SU-DHL-6 (cell line): ENCODE results near the gene ADAMTS12.

ENCODE experiments used
- H2AFZ ChIP-seq: fragments of 200-600 bp; sonication (generic); 2 replicates; pipeline ENCODE4 v1.6.1; 2014; ENCODE audit warnings: low read depth, mild to moderate bottlenecking, moderate library complexity, mixed read lengths, antibody characterized with exemption, low read length; ENCODE audit not compliant: severe bottlenecking
- H3F3A ChIP-seq: fragments of 200-600 bp; shearing (Covaris generic); 2 replicates; pipeline ENCODE4 v1.6.0; 2016; ENCODE audit warnings: antibody characterized with exemption, mild to moderate bottlenecking; ENCODE audit not compliant: insufficient read depth
- H3K27ac ChIP-seq: fragments of 200-600 bp; sonication (generic); 2 replicates; pipeline ENCODE4 v1.5.1; 2016; ENCODE audit warnings: low read depth, mild to moderate bottlenecking, low read length, moderate library complexity, mixed read lengths
- H3K27me3 ChIP-seq: fragments of 200-600 bp; sonication (generic), shearing (Covaris generic); 2 replicates; pipeline ENCODE4 v1.6.0; 2014; ENCODE audit warnings: mild to moderate bottlenecking, low read length
- H3K36me3 ChIP-seq: fragments of 200-600 bp; sonication (generic); 2 replicates; pipeline ENCODE4 v1.6.1; 2014; ENCODE audit warnings: mild to moderate bottlenecking, low read length, mixed read lengths
- H3K4me2 ChIP-seq: fragments of 300-600, 200-600 bp; shearing (Covaris generic), sonication (generic); 2 replicates; pipeline ENCODE4 v1.6.0; 2014; ENCODE audit warnings: low read length, low read depth, mild to moderate bottlenecking; ENCODE audit not compliant: poor library complexity, severe bottlenecking
- H3K4me3 ChIP-seq: fragments of 200-600 bp; sonication (generic); 2 replicates; pipeline ENCODE4 v1.5.1; 2014; ENCODE audit warnings: antibody characterized with exemption, low read length, mild to moderate bottlenecking, mixed read lengths; ENCODE audit not compliant: insufficient read depth, poor library complexity, severe bottlenecking
- H3K79me2 ChIP-seq: fragments of 200-600 bp; sonication (generic); 2 replicates; pipeline ENCODE4 v1.6.1; 2014; ENCODE audit warnings: mild to moderate bottlenecking, low read length, moderate library complexity; ENCODE audit not compliant: insufficient read depth
- H3K9ac ChIP-seq: fragments of 200-600 bp; sonication (generic); 2 replicates; pipeline ENCODE4 v1.7.0; 2014; ENCODE audit warnings: mild to moderate bottlenecking, low read length
- H3K9me2 ChIP-seq: fragments of 200-600 bp; sonication (generic); replicated peaks from 2 replicates; pipeline ENCODE4 v1.6.1; 2014; ENCODE audit warnings: low read length; ENCODE audit not compliant: insufficient read depth
- H3K9me3 ChIP-seq: fragments of 200-600 bp; sonication (generic); 2 replicates; pipeline ENCODE4 v1.6.1; 2014; ENCODE audit warnings: low read length, mixed read lengths; ENCODE audit not compliant: insufficient read depth
- H4K20me1 ChIP-seq: fragments of 200-600 bp; sonication (generic); 2 replicates; pipeline ENCODE4 v1.6.1; 2014; ENCODE audit warnings: low read depth, mild to moderate bottlenecking, antibody characterized with exemption, low read length, moderate library complexity, mixed read lengths
- CTCF ChIP-seq: fragments of 200-600 bp; sonication (generic); IDR thresholded peaks from one replicate; pipeline ENCODE4 v1.5.1; 2017; ENCODE audit warnings: antibody characterized with exemption, mild to moderate bottlenecking, low read length, moderate library complexity; ENCODE audit not compliant: insufficient read depth, poor library complexity, severe bottlenecking
- EZH2phosphoT487 ChIP-seq: fragments of 200-600 bp; sonication (generic), shearing (Covaris generic); conservative IDR thresholded peaks from 2 replicates; pipeline ENCODE4 v1.6.1; 2018; ENCODE audit warnings: mild to moderate bottlenecking, antibody characterized with exemption, low read length, moderate library complexity, mixed read lengths

Gene ADAMTS12

GRCh38 chr5:33611877-33612276 is 279.9 kb downstream of the ADAMTS12 start:
- no peak overlapping the region for H3K4me3 ChIP-seq

GRCh38 chr5:33608344-33609041 is 283.3 kb downstream of the ADAMTS12 start:
- no peaks in the 10 kb centered on the region for H3F3A ChIP-seq
- H3K9me3 ChIP-seq, result no peaks in the 10 kb centered on the region
- no peaks in the 10 kb centered on the region for H4K20me1 ChIP-seq
- H3K4me3 ChIP-seq, result no peak overlapping the region
- no peaks in the 10 kb centered on the region for H3K36me3 ChIP-seq
- no peaks in the 10 kb centered on the region for H3K27me3 ChIP-seq
- H3K4me2 ChIP-seq, result no peak overlapping the region
- H2AFZ ChIP-seq, result no peak overlapping the region
- no peak overlapping the region for H3K9ac ChIP-seq
- H3K79me2 ChIP-seq, result no peaks in the 10 kb centered on the region
- TF ChIP-seq EZH2phosphoT487 (no peak), CTCF (no peak)
- no peak overlapping the region for H3K27ac ChIP-seq
- no peaks in the 10 kb centered on the region for H3K9me2 ChIP-seq

More at GRCh38 chr5:33611877-33612276, 279.9 kb downstream of the ADAMTS12 start:
- no peaks in the 10 kb centered on the region for H3K9me2 ChIP-seq
- no peak overlapping the region for H3K9ac ChIP-seq
- no peak overlapping the region for H2AFZ ChIP-seq
- no peak overlapping the region for H3K27ac ChIP-seq
- no peaks in the 10 kb centered on the region for H3F3A ChIP-seq
- H3K4me2 ChIP-seq, result no peak overlapping the region
- H3K36me3 ChIP-seq, result no peaks in the 10 kb centered on the region
- TF ChIP-seq EZH2phosphoT487 (no peak), CTCF (no peak)
- H3K79me2 ChIP-seq, result no peaks in the 10 kb centered on the region
- H3K9me3 ChIP-seq, result no peaks in the 10 kb centered on the region
- no peaks in the 10 kb centered on the region for H4K20me1 ChIP-seq
- no peaks in the 10 kb centered on the region for H3K27me3 ChIP-seq

- Histone ChIP-seq H3K4me2 (no peak overlapping the region), H3K27me3 (no peaks in the 10 kb centered on the region)
These were observed 287.3 kb downstream of the ADAMTS12 start for GRCh38 chr5:33604503-33604902.

GRCh38 chr5:33601881-33602280 is 289.9 kb downstream of the ADAMTS12 start:
- no peaks in the 10 kb centered on the region for H4K20me1 ChIP-seq
- TF ChIP-seq CTCF (no peak), EZH2phosphoT487 (no peak)
- H3K79me2 ChIP-seq, result no peaks in the 10 kb centered on the region
- H3K4me2 ChIP-seq, result no peak overlapping the region
- no peaks in the 10 kb centered on the region for H3F3A ChIP-seq
- H2AFZ ChIP-seq, result no peak overlapping the region
- no peaks in the 10 kb centered on the region for H3K36me3 ChIP-seq
- H3K27me3 ChIP-seq, result no peaks in the 10 kb centered on the region
- H3K9me2 ChIP-seq, result no peaks in the 10 kb centered on the region
- H3K4me3 ChIP-seq, result no peak overlapping the region
- no peak overlapping the region for H3K9ac ChIP-seq
- no peaks in the 10 kb centered on the region for H3K9me3 ChIP-seq
- no peak overlapping the region for H3K27ac ChIP-seq

More at GRCh38 chr5:33604503-33604902, 287.3 kb downstream of the ADAMTS12 start:
- Histone ChIP-seq H3K9me3 (no peaks in the 10 kb centered on the region), H3K4me3 (no peak overlapping the region), H3K27ac (no peak overlapping the region), H3F3A (no peaks in the 10 kb centered on the region), H3K36me3 (no peaks in the 10 kb centered on the region), H3K9ac (no peak overlapping the region), H4K20me1 (no peaks in the 10 kb centered on the region), H3K9me2 (no peaks in the 10 kb centered on the region), H3K79me2 (no peaks in the 10 kb centered on the region), H2AFZ (no peak overlapping the region)
- TF ChIP-seq EZH2phosphoT487, result no peak
